ENCODE measurements around the gene UAP1L1. TPM values are rescaled to one million over a fixed set of nuclear protein-coding genes. Genes with fewer than 3 reads are reported as not detected.
A peak's percentile ranks its signal among the peaks of the same experiment; 100 is the strongest.

The UAP1L1 gene
- total and polyA plus RNA-seq, 9 of the 15 experiments (the other 6 are each of a cell fraction or from before 2014, with no cell fraction given): 0.20 to 8.6 (median 3.7) TPM

GRCh38 chr9:137114613-137115393 is 37.5 kb downstream of the UAP1L1 start, which contains the start of gene DPP7 (continued):
- no peak for TF ChIP-seq RERE (CRISPR knock-in tag; IDR thresholded peaks at IDR 0.05; ENCODE audit: borderline replicate concordance)
- no peak for TF ChIP-seq NFE2 (IDR thresholded peaks at IDR 0.05; ENCODE audit: low read depth)
- no peak for TF ChIP-seq CREBBP (IDR thresholded peaks at IDR 0.05; ENCODE audit: low read depth, low read length)
- no peak for TF ChIP-seq NR2F6 (CRISPR knock-in tag; IDR thresholded peaks at IDR 0.05)
- no peak for TF ChIP-seq BRD9 (IDR thresholded peaks at IDR 0.05; ENCODE audit: low read depth, partially characterized antibody)
- peak; percentile 27; the same call in 1 of the 2 replicates for TF ChIP-seq JUN (IDR thresholded peaks at IDR 0.05; ENCODE audit: borderline replicate concordance, low read depth, low read length)
- TF ChIP-seq JUN (CRISPR knock-in tag; IDR thresholded peaks at IDR 0.05; ENCODE audit: borderline replicate concordance): peak; percentile 52; the same call in 1 of the 2 replicates
- TF ChIP-seq ZNF354B (CRISPR knock-in tag; IDR thresholded peaks at IDR 0.05): no peak
- no peak for TF ChIP-seq NFE2L1 (tag; IDR thresholded peaks at IDR 0.05; ENCODE audit: borderline replicate concordance, low read depth)
- TF ChIP-seq SETDB1 (IDR thresholded peaks at IDR 0.05; ENCODE audit: low read length): no peak
- TF ChIP-seq CAMTA2 (CRISPR knock-in tag; conservative IDR thresholded peaks at IDR 0.05): no peak
- no peak for TF ChIP-seq E2F5 (CRISPR knock-in tag; IDR thresholded peaks at IDR 0.05)
- TF ChIP-seq ZNF79 (CRISPR knock-in tag; IDR thresholded peaks at IDR 0.05; ENCODE audit: low read depth): no peak
- no peak for TF ChIP-seq ZNF778 (CRISPR knock-in tag; IDR thresholded peaks at IDR 0.05)
- no peak for TF ChIP-seq HMGXB4 (CRISPR knock-in tag; IDR thresholded peaks at IDR 0.05)
- TF ChIP-seq ZNF644 (tag; IDR thresholded peaks at IDR 0.05; ENCODE audit: low read depth): no peak
- TF ChIP-seq ZNF445 (CRISPR knock-in tag; IDR thresholded peaks at IDR 0.05; ENCODE audit: low read depth): no peak
- TF ChIP-seq NFYB (IDR thresholded peaks at IDR 0.05; ENCODE audit: extremely low read depth, insufficient read length): no peak
- no peak for TF ChIP-seq ZFP1 (CRISPR knock-in tag; IDR thresholded peaks at IDR 0.05)
- TF ChIP-seq CBX1 (IDR thresholded peaks at IDR 0.05; ENCODE audit: low read depth): peak; percentile 51; the same call in 1 of the 2 replicates
- TF ChIP-seq NR1H2 (CRISPR knock-in tag; IDR thresholded peaks at IDR 0.05): no peak
- no peak for TF ChIP-seq ZNF134 (CRISPR knock-in tag; conservative IDR thresholded peaks at IDR 0.05)

Measured in K562 (cell line).